Subcutaneous abdominal adipose tissue (tissue), 5 donors: Measurements from ENCODE around the gene HLA-DOB.
"Not testable (repeated sequence)": the region's sequence is repeated elsewhere in the genome, so short reads cannot be mapped to it uniquely, and the experiment has no call there.

Source experiments
- H3K27ac ChIP-seq: one replicate; pipeline ENCODE4 v1.7.0; 2013; ENCODE audit warnings: low read depth, mild to moderate bottlenecking, inconsistent platforms, low read length, moderate library complexity
- H3K27me3 ChIP-seq, 5 donors: one replicate each; pipeline ENCODE4 v1.7.0; 2013; ENCODE audit warnings: low read length in 5 of 5, inconsistent platforms in 1 of 5; ENCODE audit not compliant: control insufficient read depth in 5 of 5, insufficient read depth in 4 of 5
- H3K36me3 ChIP-seq, 5 donors: one replicate each; pipeline ENCODE4 v1.7.0; 2013; ENCODE audit warnings: low read length in 5 of 5; ENCODE audit not compliant: control insufficient read depth in 5 of 5, insufficient read depth in 5 of 5
- H3K4me1 ChIP-seq, 5 donors: one replicate each; pipeline ENCODE4 v1.7.0; 2013; ENCODE audit warnings: low read length in 5 of 5, mild to moderate bottlenecking in 3 of 5, moderate library complexity in 1 of 5; ENCODE audit not compliant: control insufficient read depth in 5 of 5, insufficient read depth in 5 of 5
- H3K4me3 ChIP-seq, 5 donors: one replicate each; pipeline ENCODE4 v1.7.0; 2013; ENCODE audit warnings: low read length in 5 of 5, low read depth in 1 of 5
- H3K9ac ChIP-seq, 5 donors: one replicate each; pipeline ENCODE4 v1.7.0; 2013; ENCODE audit warnings: low read length in 5 of 5, mild to moderate bottlenecking in 4 of 5, moderate library complexity in 3 of 5
- H3K9me3 ChIP-seq, 5 donors: one replicate each; pipeline ENCODE4 v1.7.0; 2013; ENCODE audit warnings: low read length in 5 of 5; ENCODE audit not compliant: control insufficient read depth in 5 of 5
- donor health status: healthy.
- donor health status: healthy.
- donor health status: healthy.
- donor health status: healthy.
- donor health status: healthy.

Gene HLA-DOB

GRCh38 chr6:32818867-32819266 lies 2.1 kb upstream of the HLA-DOB start:
- H3K27me3 ChIP-seq = no peaks in the 10 kb centered on the region
- no peak overlapping the region for H3K4me3 ChIP-seq
- no peaks in the 10 kb centered on the region for H3K9me3 ChIP-seq
- H3K27ac ChIP-seq = no peak overlapping the region
- H3K9ac ChIP-seq = no peak overlapping the region
- no peaks in the 10 kb centered on the region for H3K36me3 ChIP-seq
- peaks cover 0 to 21% (median 6%) of the 10 kb centered on the region in 5 donors for H3K4me1 ChIP-seq

GRCh38 chr6:32815996-32816395 lies 806 bp downstream of the HLA-DOB start:
- H3K27me3 ChIP-seq = no peaks in the 10 kb centered on the region
- no peak overlapping the region for H3K4me3 ChIP-seq
- H3K36me3 ChIP-seq = no peaks in the 10 kb centered on the region
- no peaks in the 10 kb centered on the region for H3K9me3 ChIP-seq
- H3K9ac ChIP-seq = no peak overlapping the region
- H3K27ac ChIP-seq = no peak overlapping the region
- peaks cover 0 to 19% (median 6%) of the 10 kb centered on the region in 5 donors for H3K4me1 ChIP-seq

- Histone ChIP-seq H3K27me3 (no peaks in the 10 kb centered on the region), H3K36me3 (no peaks in the 10 kb centered on the region), H3K9ac (no peak overlapping the region), H3K4me1 (peaks cover 0 to 18% (median 6%) of the 10 kb centered on the region in 5 donors), H3K4me3 (peak overlapping the region in 1 of 5 donors; percentile 25), H3K27ac (no peak overlapping the region), H3K9me3 (no peaks in the 10 kb centered on the region)
Measured at GRCh38 chr6:32815115-32815514, 1.7 kb downstream of the HLA-DOB start.

- H3K27ac ChIP-seq = no peak overlapping the region
- H3K9ac ChIP-seq = no peak overlapping the region
- no peak overlapping the region for H3K4me3 ChIP-seq
- H3K27me3 ChIP-seq = no peaks in the 10 kb centered on the region
- H3K9me3 ChIP-seq = no peaks in the 10 kb centered on the region
- H3K4me1 ChIP-seq = peaks cover 0 to 18% (median 6%) of the 10 kb centered on the region in 5 donors
- no peaks in the 10 kb centered on the region for H3K36me3 ChIP-seq
Measured at GRCh38 chr6:32814145-32814544, 2.7 kb downstream of the HLA-DOB start.

- no peak overlapping the region for H3K4me3 ChIP-seq
- no peak overlapping the region for H3K9ac ChIP-seq
- H3K27me3 ChIP-seq = peaks cover 3 to 11% (median 6%) of the 10 kb centered on the region in 5 donors
- no peak overlapping the region for H3K27ac ChIP-seq
- no peaks in the 10 kb centered on the region for H3K36me3 ChIP-seq
- no peaks in the 10 kb centered on the region for H3K9me3 ChIP-seq
- H3K4me1 ChIP-seq = no peaks in the 10 kb centered on the region
Measured at GRCh38 chr6:32809171-32809570, 7.6 kb downstream of the HLA-DOB start.

GRCh38 chr6:32807020-32807580 lies 9.7 kb downstream of the HLA-DOB start:
- no peak overlapping the region for H3K4me3 ChIP-seq
- no peaks in the 10 kb centered on the region for H3K4me1 ChIP-seq
- no peaks in the 10 kb centered on the region for H3K9me3 ChIP-seq
- H3K36me3 ChIP-seq = no peaks in the 10 kb centered on the region
- no peak overlapping the region for H3K27ac ChIP-seq
- H3K9ac ChIP-seq = no peak overlapping the region
- peaks cover 3 to 11% (median 6%) of the 10 kb centered on the region in 5 donors for H3K27me3 ChIP-seq

- not testable (repeated sequence) for H3K36me3 ChIP-seq, H3K9ac ChIP-seq, H3K27ac ChIP-seq, H3K4me3 ChIP-seq, H3K9me3 ChIP-seq, H3K4me1 ChIP-seq
- peaks cover 3 to 13% (median 8%) of the 10 kb centered on the region in 5 donors for H3K27me3 ChIP-seq
Measured at GRCh38 chr6:32805404-32805803, 11.4 kb downstream of the HLA-DOB start.

GRCh38 chr6:32803416-32803815 lies 13.4 kb downstream of the HLA-DOB start:
- Histone ChIP-seq H3K9me3 (peaks cover 0 to 6% (median 5%) of the 10 kb centered on the region in 5 donors), H3K27me3 (peaks cover 7 to 15% (median 10%) of the 10 kb centered on the region in 5 donors), H3K4me3 (no peak overlapping the region), H3K36me3 (no peaks in the 10 kb centered on the region), H3K9ac (no peak overlapping the region), H3K27ac (no peak overlapping the region), H3K4me1 (no peaks in the 10 kb centered on the region)

- Histone ChIP-seq H3K36me3 (no peaks in the 10 kb centered on the region), H3K4me1 (peaks cover 4 to 10% (median 8%) of the 10 kb centered on the region in 5 donors), H3K27ac (no peak overlapping the region), H3K9me3 (peaks cover 0 to 6% (median 5%) of the 10 kb centered on the region in 5 donors), H3K9ac (no peak overlapping the region), H3K27me3 (peaks cover 0 to 9% (median 3%) of the 10 kb centered on the region in 5 donors), H3K4me3 (no peak overlapping the region)
Measured at GRCh38 chr6:32799740-32800139, 17.1 kb downstream of the HLA-DOB start.

- no peak overlapping the region for H3K4me3 ChIP-seq
- no peak overlapping the region for H3K9ac ChIP-seq
- peaks cover 4 to 10% (median 8%) of the 10 kb centered on the region in 5 donors for H3K4me1 ChIP-seq
- no peaks in the 10 kb centered on the region for H3K36me3 ChIP-seq
- peaks cover 0 to 6% (median 5%) of the 10 kb centered on the region in 5 donors for H3K9me3 ChIP-seq
- H3K27ac ChIP-seq = no peak overlapping the region
- H3K27me3 ChIP-seq = peaks cover 0 to 11% (median 3%) of the 10 kb centered on the region in 5 donors
Measured at GRCh38 chr6:32799168-32799567, 17.6 kb downstream of the HLA-DOB start.
